A549 (cell line): ENCODE results near the gene DOCK6.

Experiments used
- CHD4 ChIP-seq: fragments of 200-600 bp; sonication (generic); IDR thresholded peaks from 2 replicates; pipeline ENCODE4 v1.6.1; 2016; ENCODE audit warnings: antibody characterized with exemption, mild to moderate bottlenecking, borderline replicate concordance
- CTCF ChIP-seq: fragments of >200 bp; sonication (Bioruptor Twin); formaldehyde crosslinking; IDR thresholded peaks from 3 replicates; pipeline ENCODE4 v1.5.1; 2016
- EP300 ChIP-seq, 2 experiments: fragments of >200 bp; sonication (Bioruptor Twin); formaldehyde crosslinking; IDR thresholded peaks; 2 replicates in 1 of 2; 3 replicates in 1 of 2; pipeline ENCODE4 v1.6.1; 2016 to 2017
- KDM1A ChIP-seq: fragments of 200-600 bp; sonication (generic); IDR thresholded peaks from 2 replicates; pipeline ENCODE4 v1.6.1; 2016; ENCODE audit warnings: low read depth, mild to moderate bottlenecking
- POLR2A ChIP-seq: IDR thresholded peaks from 2 replicates; pipeline ENCODE4 v1.6.1; 2012; ENCODE audit warnings: mild to moderate bottlenecking, low read length
- POLR2AphosphoS2 ChIP-seq: conservative IDR thresholded peaks from 2 replicates; pipeline ENCODE4 v1.6.1; 2012; ENCODE audit warnings: low read length, improper control_type of control experiment, inconsistent platforms
- RARB ChIP-seq: fragments of 250-450 bp; sonication (Bioruptor Pico); IDR thresholded peaks from 2 replicates; pipeline ENCODE4 v1.8.0; 2021; ENCODE audit warnings: mild to moderate bottlenecking, moderate library complexity
- REST ChIP-seq: fragments of 200-600 bp; sonication (generic); IDR thresholded peaks from 2 replicates; pipeline ENCODE4 v1.6.1; 2016; ENCODE audit warnings: antibody characterized with exemption, mild to moderate bottlenecking, moderate library complexity
- SMC3 ChIP-seq: fragments of >200 bp; sonication (Bioruptor Twin); formaldehyde crosslinking; IDR thresholded peaks from 3 replicates; pipeline ENCODE4 v1.6.1; 2018; ENCODE audit warnings: inconsistent platforms
- TFCP2L1 ChIP-seq: fragments of 250-450 bp; sonication (Bioruptor Pico); IDR thresholded peaks from 2 replicates; pipeline ENCODE4 v1.5.0; 2021; ENCODE audit warnings: mild to moderate bottlenecking
- USF2 ChIP-seq: fragments of 450-650 bp; IDR thresholded peaks from 2 replicates; pipeline ENCODE4 v1.6.1; 2014; ENCODE audit warnings: antibody characterized with exemption

GRCh38 chr19:11180346-11180745 is 82.0 kb downstream of the DOCK6 start:
- no peak for TF ChIP-seq REST
- TF ChIP-seq CTCF = no peak
- TF ChIP-seq TFCP2L1 (CRISPR knock-in tag) = no peak
- no peak for TF ChIP-seq POLR2A
- TF ChIP-seq USF2 = no peak
- no peak for TF ChIP-seq SMC3
- TF ChIP-seq RARB (CRISPR knock-in tag) = no peak
- no peak for TF ChIP-seq KDM1A
- no peak for TF ChIP-seq CHD4
- no peak for TF ChIP-seq POLR2AphosphoS2
- no peak for TF ChIP-seq EP300 (IDR thresholded peaks at IDR 0.05)
